K562 (cell line): ENCODE measurements around the gene OBSCN.

Experiments
- CHAMP1 ChIP-seq: fragments of 450-650 bp; IDR thresholded peaks from 2 replicates; pipeline ENCODE4 v1.6.1; 2016; ENCODE audit warnings: mild to moderate bottlenecking
- CTCF ChIP-seq, 3 experiments: IDR thresholded peaks in 2 of 3; conservative IDR thresholded peaks in 1 of 3; 2 replicates each; pipeline ENCODE4 v1.5.1; 2011 to 2012; ENCODE audit warnings: low read length in 3 of 3, mild to moderate bottlenecking in 3 of 3, control low read depth in 2 of 3, improper control_type of control experiment in 1 of 3, inconsistent platforms in 1 of 3, low read depth in 1 of 3, mixed read lengths in 1 of 3, moderate library complexity in 1 of 3; ENCODE audit not compliant: insufficient read depth in 2 of 3
- E2F5 ChIP-seq: sonication (generic); formaldehyde crosslinking; IDR thresholded peaks from 2 replicates; pipeline ENCODE4 v1.8.0; 2022; ENCODE audit warnings: mild to moderate bottlenecking, missing genetic modification reagents
- EZH2 ChIP-seq: IDR thresholded peaks from 2 replicates; pipeline ENCODE4 v1.6.1; 2012; ENCODE audit warnings: low read depth, mild to moderate bottlenecking, inconsistent platforms, low read length, borderline replicate concordance
- ILK ChIP-seq: fragments of 450-650 bp; IDR thresholded peaks from 2 replicates; pipeline ENCODE4 v1.6.1; 2016; ENCODE audit warnings: missing genetic modification characterization, low read depth, mild to moderate bottlenecking, missing compliant biosample characterization, moderate library complexity, borderline replicate concordance
- IRF1 ChIP-seq: sonication (generic); formaldehyde crosslinking; IDR thresholded peaks from 2 replicates; pipeline ENCODE4 v1.8.0; 2022; ENCODE audit warnings: missing genetic modification reagents, mild to moderate bottlenecking, borderline replicate concordance
- JUND ChIP-seq, 2 experiments: IDR thresholded peaks; 2 replicates in 1 of 2; 3 replicates in 1 of 2; pipeline ENCODE4 v1.6.1; 2011; ENCODE audit warnings: borderline replicate concordance in 2 of 2, low read depth in 2 of 2, low read length in 2 of 2, improper control_type of control experiment in 1 of 2, missing biosample characterization in 1 of 2, missing genetic modification characterization in 1 of 2, missing genetic modification reagents in 1 of 2
- MED1 ChIP-seq: sonication (generic); formaldehyde crosslinking; IDR thresholded peaks from 2 replicates; pipeline ENCODE4 v1.8.1; 2023; ENCODE audit warnings: missing genetic modification reagents, borderline replicate concordance
- MYC ChIP-seq, 2 experiments: fragments of 250-450 bp in 1 of 2; sonication (Bioruptor Pico) in 1 of 2; IDR thresholded peaks; 2 replicates each; pipeline versions ENCODE4 v1.5.1 to v1.6.1; 2012 to 2021; ENCODE audit warnings: low read depth in 2 of 2, borderline replicate concordance in 1 of 2, improper control_type of control experiment in 1 of 2, low read length in 1 of 2, mild to moderate bottlenecking in 1 of 2, moderate library complexity in 1 of 2
- NELFE ChIP-seq: IDR thresholded peaks from 2 replicates; pipeline ENCODE4 v1.6.1; 2011; ENCODE audit warnings: mild to moderate bottlenecking; ENCODE audit not compliant: insufficient read depth, insufficient read length
- TEAD4 ChIP-seq, 2 experiments: sonication (generic) in 1 of 2; formaldehyde crosslinking in 1 of 2; IDR thresholded peaks; 2 replicates each; pipeline versions ENCODE4 v1.6.1 to v1.8.0; 2012 to 2022; ENCODE audit warnings: borderline replicate concordance in 1 of 2, inconsistent platforms in 1 of 2, low read length in 1 of 2, mild to moderate bottlenecking in 1 of 2, missing genetic modification reagents in 1 of 2
- ZC3H11A ChIP-seq: IDR thresholded peaks from 2 replicates; pipeline ENCODE4 v1.6.1; 2012; ENCODE audit warnings: low read depth, low read length, improper control_type of control experiment
- ZZZ3 ChIP-seq: fragments of 450-650 bp; IDR thresholded peaks from 2 replicates; pipeline ENCODE4 v1.6.1; 2016; ENCODE audit warnings: antibody characterized with exemption, mild to moderate bottlenecking, moderate library complexity

GRCh38 chr1:228392111-228392936 lies 184.5 kb downstream of the OBSCN start:
- no peak for TF ChIP-seq EZH2
- no peak for TF ChIP-seq MYC (IDR thresholded peaks at IDR 0.05; ENCODE audit: low read depth, low read length)
- no peak for TF ChIP-seq MYC (CRISPR knock-in tag; IDR thresholded peaks at IDR 0.05; ENCODE audit: borderline replicate concordance, low read depth)
- TF ChIP-seq NELFE, result no peak
- TF ChIP-seq ILK (tag), result no peak
- TF ChIP-seq CHAMP1, result no peak
- no peak for TF ChIP-seq E2F5 (CRISPR knock-in tag)
- TF ChIP-seq ZZZ3, result no peak
- no peak for TF ChIP-seq IRF1 (CRISPR knock-in tag)
- no peak for TF ChIP-seq TEAD4 (IDR thresholded peaks at IDR 0.05; ENCODE audit: low read length)
- no peak for TF ChIP-seq TEAD4 (CRISPR knock-in tag; IDR thresholded peaks at IDR 0.05; ENCODE audit: borderline replicate concordance)
- TF ChIP-seq MED1 (CRISPR knock-in tag), result no peak
- TF ChIP-seq ZC3H11A, result no peak
- TF ChIP-seq CTCF (IDR thresholded peaks at IDR 0.05 in 2 of 3, conservative IDR thresholded peaks at IDR 0.05 in 1 of 3; ENCODE audit: insufficient read depth in 2 of 3, low read depth in 1 of 3, low read length in 3 of 3), result no peak
- TF ChIP-seq JUND (IDR thresholded peaks at IDR 0.05; ENCODE audit: borderline replicate concordance, low read depth, low read length), result peak; percentile 95
- TF ChIP-seq JUND (tag; IDR thresholded peaks at IDR 0.05; ENCODE audit: borderline replicate concordance, low read depth, low read length), result peak; percentile 91; the same call in 2 of the 3 replicates
